SH-SY5Y (cell line): ENCODE data around the gene ANKRD39.

Experiments
- GATA2 ChIP-seq: IDR thresholded peaks from 2 replicates; pipeline ENCODE4 v1.6.1; 2011; ENCODE audit warnings: mild to moderate bottlenecking, low read depth, low read length
- GATA3 ChIP-seq: IDR thresholded peaks from 2 replicates; pipeline ENCODE4 v1.6.1; 2011; ENCODE audit warnings: low read depth, mild to moderate bottlenecking, low read length, moderate library complexity

DNA sequence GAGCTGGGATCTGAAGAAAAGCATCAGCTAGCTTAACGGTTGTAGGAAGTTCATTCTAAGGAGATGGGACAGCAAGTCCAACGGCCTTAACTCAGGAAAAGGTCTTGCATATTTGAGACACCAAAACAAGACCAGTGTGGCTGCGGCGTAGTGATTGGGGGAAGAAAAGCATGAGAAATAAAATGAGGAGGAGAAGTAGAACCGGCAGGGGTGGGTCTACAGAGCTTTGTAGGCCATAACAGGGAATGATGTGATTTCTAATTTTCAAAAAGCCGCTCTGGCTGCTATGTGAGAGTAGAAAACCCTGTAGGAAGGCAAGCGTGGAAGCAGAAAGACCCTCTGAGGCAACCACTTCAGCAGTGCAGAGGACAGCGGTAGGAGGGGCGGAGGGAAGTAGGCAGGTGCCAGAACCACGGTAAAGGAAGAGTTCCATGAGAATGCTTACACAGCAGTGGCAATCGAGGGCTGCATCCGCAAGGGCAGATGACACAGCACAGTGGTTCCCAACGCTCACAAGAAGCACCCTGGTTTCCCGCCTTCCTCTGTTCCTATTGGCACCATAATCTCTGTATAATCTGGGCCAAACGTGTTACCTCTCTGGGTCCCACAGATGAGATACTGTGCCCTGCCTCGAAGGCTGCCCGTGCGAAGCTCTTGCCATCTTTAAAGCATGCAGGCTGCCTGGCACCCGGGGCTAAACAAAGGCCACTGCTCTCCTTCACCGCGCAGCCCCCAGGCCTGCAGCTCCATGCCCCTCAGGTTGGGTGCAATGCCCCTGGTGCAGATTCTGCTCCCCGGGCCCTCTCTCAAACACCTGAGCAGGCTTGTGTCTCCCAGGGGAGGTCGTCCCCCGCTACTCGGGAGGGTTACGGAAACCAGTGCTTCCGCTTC, 795 bp downstream of the ANKRD39 start:
- TF ChIP-seq GATA2 (no peak), GATA3 (no peak)
